NCI-H1105 treated with DMSO at 0.1 percent for 48 hours (cell line): ENCODE results near the gene FLOT1.
"Not testable (repeated sequence)": the region's sequence is repeated elsewhere in the genome, so short reads cannot be mapped to it uniquely, and the experiment has no call there.

Experiments
- DNase-seq: peaks from one replicate; lab custom pipeline; 2025; lab: John Stamatoyannopoulos, UW

FLOT1 gene

GRCh38 chr6:30747300-30747687 lies 4.8 kb upstream of the FLOT1 start:
- DNase-seq: no peak

GRCh38 chr6:30744054-30744805 lies 1.7 kb upstream of the FLOT1 start, which contains the start of gene IER3:
TSS of gene IER3 (minus strand) at chr6:30744547. CDS start at chr6:30744518, 29 bp downstream.
- DNase-seq: peak; percentile 53

- no peak for DNase-seq
Measured at GRCh38 chr6:30743099-30744053, 889 bp upstream of the FLOT1 start.

GRCh38 chr6:30741789-30742315 lies 635 bp downstream of the FLOT1 start:
- DNase-seq: no peak

- no peak for DNase-seq
Measured at GRCh38 chr6:30741063-30741779, 1.3 kb downstream of the FLOT1 start.

- no peak for DNase-seq
Measured at GRCh38 chr6:30740540-30740870, 2.0 kb downstream of the FLOT1 start.

GRCh38 chr6:30738532-30738931 lies 4.0 kb downstream of the FLOT1 start:
- no peak for DNase-seq

- DNase-seq: no peak
Measured at GRCh38 chr6:30735668-30736314, 6.7 kb downstream of the FLOT1 start.

- no peak for DNase-seq
Measured at GRCh38 chr6:30732237-30732943, 10.1 kb downstream of the FLOT1 start.

GRCh38 chr6:30730601-30731435 lies 11.7 kb downstream of the FLOT1 start:
- DNase-seq: peak; percentile 89

GRCh38 chr6:30727920-30728553 lies 14.4 kb downstream of the FLOT1 start:
- DNase-seq: no peak

GRCh38 chr6:30726506-30727413 lies 15.7 kb downstream of the FLOT1 start:
- DNase-seq: peak; percentile 7

- peak; percentile 36 for DNase-seq
Measured at GRCh38 chr6:30725713-30726505, 16.6 kb downstream of the FLOT1 start.

- DNase-seq: no peak
Measured at GRCh38 chr6:30724906-30725667, 17.4 kb downstream of the FLOT1 start.

GRCh38 chr6:30723843-30724741 lies 18.4 kb downstream of the FLOT1 start:
- DNase-seq: not testable (repeated sequence)
